IMR-90 (cell line): Measurements from ENCODE around the gene TRAF6.

Experiments
- BHLHE40 ChIP-seq: fragments of 150-350 bp; IDR thresholded peaks from 2 replicates; pipeline ENCODE4 v1.6.1; 2016; ENCODE audit warnings: mild to moderate bottlenecking, low read depth, low read length
- CEBPB ChIP-seq: IDR thresholded peaks from 2 replicates; pipeline ENCODE4 v1.6.1; 2012; ENCODE audit warnings: low read depth, low read length, improper control_type of control experiment
- CHD1 ChIP-seq: IDR thresholded peaks from 2 replicates; pipeline ENCODE4 v1.6.1; 2012; ENCODE audit warnings: low read depth, low read length, improper control_type of control experiment
- FOS ChIP-seq: fragments of 150-350 bp; IDR thresholded peaks from 2 replicates; pipeline ENCODE4 v1.6.1; 2016; ENCODE audit warnings: low read depth, low read length
- MAFK ChIP-seq: IDR thresholded peaks from 2 replicates; pipeline ENCODE4 v1.6.1; 2012; ENCODE audit warnings: low read depth, low read length, improper control_type of control experiment
- MAZ ChIP-seq: IDR thresholded peaks from 2 replicates; pipeline ENCODE4 v1.6.1; 2012; ENCODE audit warnings: low read depth, mild to moderate bottlenecking, low read length, improper control_type of control experiment, moderate library complexity, borderline replicate concordance
- MXI1 ChIP-seq: IDR thresholded peaks from 2 replicates; pipeline ENCODE4 v1.6.1; 2012; ENCODE audit warnings: low read depth, mild to moderate bottlenecking, low read length, moderate library complexity, borderline replicate concordance
- POLR2A ChIP-seq: IDR thresholded peaks from 2 replicates; pipeline ENCODE4 v1.6.1; 2012; ENCODE audit warnings: mild to moderate bottlenecking, low read depth, low read length
- RAD21 ChIP-seq: IDR thresholded peaks from 2 replicates; pipeline ENCODE4 v1.6.1; 2012; ENCODE audit warnings: low read length, improper control_type of control experiment
- RCOR1 ChIP-seq: IDR thresholded peaks from 2 replicates; pipeline ENCODE4 v1.6.1; 2012; ENCODE audit warnings: mild to moderate bottlenecking, low read length, improper control_type of control experiment; ENCODE audit not compliant: insufficient replicate concordance
- RFX5 ChIP-seq: IDR thresholded peaks from 2 replicates; pipeline ENCODE4 v1.8.0; 2012; ENCODE audit warnings: low read depth, mild to moderate bottlenecking, low read length, moderate library complexity
- USF2 ChIP-seq: fragments of 150-350 bp; IDR thresholded peaks from 2 replicates; pipeline ENCODE4 v1.6.1; 2017; ENCODE audit warnings: mild to moderate bottlenecking, antibody characterized with exemption, low read length, low read depth
- TF ChIP-seq, protein P1 (sequence below): fragments of 150-350 bp; IDR thresholded peaks from 2 replicates; pipeline ENCODE4 v1.6.1; 2016; ENCODE audit warnings: low read depth, mild to moderate bottlenecking, low read length, moderate library complexity, borderline replicate concordance
- TF ChIP-seq, protein P2 (sequence below): conservative IDR thresholded peaks from 2 replicates; pipeline ENCODE4 v1.5.1; 2012; ENCODE audit warnings: mild to moderate bottlenecking, low read depth, low read length, improper control_type of control experiment

DNA sequence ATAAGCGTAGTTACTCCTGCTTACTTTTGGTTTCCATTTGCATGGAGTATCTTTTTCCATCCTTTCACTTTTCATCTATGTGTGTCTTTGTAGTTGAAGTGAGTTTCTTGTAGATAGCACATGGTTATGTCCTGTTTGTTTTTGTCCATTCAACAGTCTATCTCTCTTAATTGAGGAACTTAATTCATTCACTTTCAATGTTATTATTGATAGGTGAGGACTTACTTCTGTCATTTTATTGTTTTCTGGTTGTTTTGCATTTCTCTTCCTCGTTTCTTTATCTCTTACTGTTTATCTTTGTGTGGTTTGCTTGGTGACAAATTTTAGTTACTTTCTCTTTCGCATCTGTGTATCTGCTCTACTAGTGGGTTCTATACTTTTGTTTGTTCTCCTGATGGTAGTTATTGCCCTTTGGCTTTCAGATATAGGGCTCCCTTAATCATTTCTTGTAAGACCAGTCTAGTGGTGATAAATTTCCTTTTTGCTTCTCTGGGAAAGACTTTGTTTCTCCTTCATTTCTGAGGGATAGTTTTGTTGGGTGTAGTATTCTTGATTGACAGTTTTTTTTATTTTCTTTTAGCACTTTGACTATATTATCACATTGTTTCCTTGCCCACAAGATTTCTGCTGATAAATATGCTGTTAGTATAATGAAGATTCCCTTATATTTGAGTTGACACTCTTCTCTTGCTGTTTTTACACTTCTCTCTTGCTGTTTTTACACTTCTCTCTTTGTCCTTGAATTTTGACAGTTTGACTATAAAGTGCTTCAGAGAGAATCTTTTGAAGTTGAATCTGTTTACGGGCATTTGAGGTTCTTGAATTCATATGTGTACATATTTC is 48.7 kb upstream of the TRAF6 start:
- TF ChIP-seq MAZ (no peak), POLR2A (no peak), MXI1 (no peak), USF2 (no peak), CHD1 (no peak), CEBPB (no peak), BHLHE40 (no peak), FOS (no peak), RAD21 (no peak), MAFK (no peak), RFX5 (no peak), RCOR1 (no peak)
- TF ChIP-seq, protein P1, sequence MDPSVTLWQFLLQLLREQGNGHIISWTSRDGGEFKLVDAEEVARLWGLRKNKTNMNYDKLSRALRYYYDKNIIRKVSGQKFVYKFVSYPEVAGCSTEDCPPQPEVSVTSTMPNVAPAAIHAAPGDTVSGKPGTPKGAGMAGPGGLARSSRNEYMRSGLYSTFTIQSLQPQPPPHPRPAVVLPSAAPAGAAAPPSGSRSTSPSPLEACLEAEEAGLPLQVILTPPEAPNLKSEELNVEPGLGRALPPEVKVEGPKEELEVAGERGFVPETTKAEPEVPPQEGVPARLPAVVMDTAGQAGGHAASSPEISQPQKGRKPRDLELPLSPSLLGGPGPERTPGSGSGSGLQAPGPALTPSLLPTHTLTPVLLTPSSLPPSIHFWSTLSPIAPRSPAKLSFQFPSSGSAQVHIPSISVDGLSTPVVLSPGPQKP, result no peak
- TF ChIP-seq, protein P2, sequence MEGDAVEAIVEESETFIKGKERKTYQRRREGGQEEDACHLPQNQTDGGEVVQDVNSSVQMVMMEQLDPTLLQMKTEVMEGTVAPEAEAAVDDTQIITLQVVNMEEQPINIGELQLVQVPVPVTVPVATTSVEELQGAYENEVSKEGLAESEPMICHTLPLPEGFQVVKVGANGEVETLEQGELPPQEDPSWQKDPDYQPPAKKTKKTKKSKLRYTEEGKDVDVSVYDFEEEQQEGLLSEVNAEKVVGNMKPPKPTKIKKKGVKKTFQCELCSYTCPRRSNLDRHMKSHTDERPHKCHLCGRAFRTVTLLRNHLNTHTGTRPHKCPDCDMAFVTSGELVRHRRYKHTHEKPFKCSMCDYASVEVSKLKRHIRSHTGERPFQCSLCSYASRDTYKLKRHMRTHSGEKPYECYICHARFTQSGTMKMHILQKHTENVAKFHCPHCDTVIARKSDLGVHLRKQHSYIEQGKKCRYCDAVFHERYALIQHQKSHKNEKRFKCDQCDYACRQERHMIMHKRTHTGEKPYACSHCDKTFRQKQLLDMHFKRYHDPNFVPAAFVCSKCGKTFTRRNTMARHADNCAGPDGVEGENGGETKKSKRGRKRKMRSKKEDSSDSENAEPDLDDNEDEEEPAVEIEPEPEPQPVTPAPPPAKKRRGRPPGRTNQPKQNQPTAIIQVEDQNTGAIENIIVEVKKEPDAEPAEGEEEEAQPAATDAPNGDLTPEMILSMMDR, result no peak
